Activated effector memory CD4-positive, alpha-beta T cell treated with anti-CD3 and anti-CD28 coated beads, Interleukin-2, amount 50 U/mL, for 16 hours (primary cell): ENCODE results near the gene TLR4.

ENCODE experiments used
- DNase-seq: peaks from one replicate; pipeline ENCODE4 v3.0.0-alpha.2; 2020

TLR4 gene

GRCh38 chr9:117715411-117715989, 11.3 kb downstream of the TLR4 start:
- no peak for DNase-seq

GRCh38 chr9:117718085-117718484, 13.9 kb downstream of the TLR4 start:
- no peak for DNase-seq

- no peak for DNase-seq
These were observed 14.5 kb downstream of the TLR4 start for GRCh38 chr9:117718701-117719100.

- DNase-seq: no peak
These were observed 15.1 kb downstream of the TLR4 start for GRCh38 chr9:117719161-117719920.

GRCh38 chr9:117720066-117720465, 15.9 kb downstream of the TLR4 start:
- no peak for DNase-seq

- DNase-seq: no peak
These were observed 16.4 kb downstream of the TLR4 start for GRCh38 chr9:117720555-117720954.

GRCh38 chr9:117720987-117721386, 16.8 kb downstream of the TLR4 start:
- DNase-seq: no peak

- no peak for DNase-seq
These were observed 18.0 kb downstream of the TLR4 start for GRCh38 chr9:117722108-117722761.

- no peak for DNase-seq
These were observed 19.9 kb downstream of the TLR4 start for GRCh38 chr9:117723986-117724625.

GRCh38 chr9:117725426-117725887, 21.3 kb downstream of the TLR4 start:
- DNase-seq: no peak

- no peak for DNase-seq
These were observed 25.2 kb downstream of the TLR4 start for GRCh38 chr9:117729375-117729774.

GRCh38 chr9:117732494-117732893, 28.3 kb downstream of the TLR4 start:
- DNase-seq: no peak

- no peak for DNase-seq
These were observed 29.3 kb downstream of the TLR4 start for GRCh38 chr9:117733465-117733864.

GRCh38 chr9:117734082-117734481, 29.9 kb downstream of the TLR4 start:
- DNase-seq: no peak

- no peak for DNase-seq
These were observed 30.5 kb downstream of the TLR4 start for GRCh38 chr9:117734523-117735314.

GRCh38 chr9:117737721-117738226, 33.6 kb downstream of the TLR4 start:
- no peak for DNase-seq

- no peak for DNase-seq
These were observed 35.0 kb downstream of the TLR4 start for GRCh38 chr9:117739206-117739605.

- DNase-seq: no peak
These were observed 35.6 kb downstream of the TLR4 start for GRCh38 chr9:117739624-117740347.

GRCh38 chr9:117742131-117742530, 37.9 kb downstream of the TLR4 start:
- no peak for DNase-seq

- DNase-seq: no peak
These were observed 40.2 kb downstream of the TLR4 start for GRCh38 chr9:117744369-117744768.

- no peak for DNase-seq
These were observed 40.7 kb downstream of the TLR4 start for GRCh38 chr9:117744856-117745389.

GRCh38 chr9:117745598-117745997, 41.4 kb downstream of the TLR4 start:
- DNase-seq: no peak
